ENCODE data around the gene EIF4G1. TPM values are rescaled to one million over a fixed set of nuclear protein-coding genes. Genes with fewer than 3 reads are reported as not detected.

EIF4G1 gene
- total and polyA plus RNA-seq, 2 of the 8 experiments (the other 6 are each of a cell fraction or from before 2014, with no cell fraction given) = 318 to 473 TPM

- no peak for TF ChIP-seq CTCF (IDR thresholded peaks at IDR 0.05; ENCODE audit: control extremely low read depth in 1 of 3, insufficient read depth in 1 of 3, low read depth in 1 of 3, low read length in 3 of 3)
These were observed 8.5 kb downstream of the EIF4G1 start (continued) for GRCh38 chr3:184322731-184323487.

Measured in H1 (cell line).